Measurements from ENCODE around the gene CHID1. TPM values are rescaled to one million over a fixed set of nuclear protein-coding genes. Genes with fewer than 3 reads are reported as not detected.

Gene CHID1
- polyA plus RNA-seq, 6 donors from 2014 or later = 39.0 to 69.7 (median 47.2) TPM

- H3K36me3 Mint-ChIP-seq = peaks cover 0 to 11% of the 10 kb centered on the region in 2 donors
- H3K27me3 Mint-ChIP-seq = no peaks in the 10 kb centered on the region
- no peaks in the 10 kb centered on the region for H3K9me3 Mint-ChIP-seq
- no peak for ATAC-seq (ENCODE audit: low read depth in 2 of 2)
- H3K4me3 Mint-ChIP-seq = no peak overlapping the region
- no peak for DNase-seq
- H3K4me1 Mint-ChIP-seq = peaks cover 5 to 10% (median 5%) of the 10 kb centered on the region in 3 donors
- H3K27ac Mint-ChIP-seq = peak overlapping the region in 2 of 6 donors; percentile 36 to 57
These were observed 13.1 kb downstream of the CHID1 start for GRCh38 chr11:897253-898142.

DNA sequence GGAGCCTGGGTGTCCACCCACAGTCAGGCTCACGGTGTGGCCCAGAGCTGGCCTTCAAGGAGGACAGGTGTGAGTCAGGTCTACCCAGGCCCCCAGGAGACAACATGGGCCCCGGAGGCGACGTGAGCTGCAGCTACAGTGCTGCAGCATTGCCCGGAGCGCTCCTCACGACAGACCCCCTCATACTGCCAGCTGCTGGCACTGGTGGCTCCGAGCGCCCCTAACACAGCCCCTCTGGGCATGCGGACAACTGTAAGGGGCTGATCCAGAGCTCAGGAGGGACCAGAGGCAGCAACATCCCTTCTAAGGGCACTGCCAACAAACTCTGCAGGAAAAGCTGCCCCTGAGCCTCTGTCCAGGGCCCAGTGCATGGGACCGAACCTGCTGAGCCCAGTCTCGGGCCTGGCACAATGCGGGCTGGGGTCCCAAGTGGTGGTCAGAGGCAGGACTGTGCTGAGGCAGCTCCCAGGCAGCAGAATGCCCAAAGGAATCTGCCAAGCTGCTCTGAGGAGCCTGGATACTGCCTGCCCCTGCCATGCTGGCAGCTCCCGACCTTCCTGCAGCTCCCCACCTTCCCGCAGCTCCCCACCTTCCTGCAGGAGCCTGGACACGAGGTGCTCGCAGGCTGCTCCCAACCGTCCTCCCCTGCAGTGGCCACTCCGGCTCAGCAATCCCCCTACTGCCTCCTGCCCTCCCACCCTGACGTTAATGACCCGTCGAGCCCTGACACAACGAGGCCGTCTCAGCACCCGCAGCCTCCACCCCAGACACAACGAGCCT is 15.1 kb downstream of the CHID1 start:
- H3K9me3 Mint-ChIP-seq = no peaks in the 10 kb centered on the region

GRCh38 chr11:894575-895201 is 15.9 kb downstream of the CHID1 start:
- Mint-ChIP-seq H3K4me3 (no peak overlapping the region), H3K36me3 (no peaks in the 10 kb centered on the region), H3K4me1 (peaks cover 0 to 10% (median 0%) of the 10 kb centered on the region in 3 donors), H3K9me3 (no peaks in the 10 kb centered on the region), H3K27ac (no peak overlapping the region), H3K27me3 (no peaks in the 10 kb centered on the region)
- ATAC-seq (ENCODE audit: low read depth in 2 of 2) = no peak
- DNase-seq = no peak

More for the DNA sequence above, 15.1 kb downstream of the CHID1 start:
- no peak overlapping the region for H3K4me3 Mint-ChIP-seq
- no peaks in the 10 kb centered on the region for H3K27me3 Mint-ChIP-seq
- no peaks in the 10 kb centered on the region for H3K36me3 Mint-ChIP-seq
- peaks cover 0 to 10% (median 0%) of the 10 kb centered on the region in 3 donors for H3K4me1 Mint-ChIP-seq
- H3K27ac Mint-ChIP-seq = no peak overlapping the region
- ATAC-seq (ENCODE audit: low read depth in 2 of 2) = no peak
- DNase-seq = no peak

DNA sequence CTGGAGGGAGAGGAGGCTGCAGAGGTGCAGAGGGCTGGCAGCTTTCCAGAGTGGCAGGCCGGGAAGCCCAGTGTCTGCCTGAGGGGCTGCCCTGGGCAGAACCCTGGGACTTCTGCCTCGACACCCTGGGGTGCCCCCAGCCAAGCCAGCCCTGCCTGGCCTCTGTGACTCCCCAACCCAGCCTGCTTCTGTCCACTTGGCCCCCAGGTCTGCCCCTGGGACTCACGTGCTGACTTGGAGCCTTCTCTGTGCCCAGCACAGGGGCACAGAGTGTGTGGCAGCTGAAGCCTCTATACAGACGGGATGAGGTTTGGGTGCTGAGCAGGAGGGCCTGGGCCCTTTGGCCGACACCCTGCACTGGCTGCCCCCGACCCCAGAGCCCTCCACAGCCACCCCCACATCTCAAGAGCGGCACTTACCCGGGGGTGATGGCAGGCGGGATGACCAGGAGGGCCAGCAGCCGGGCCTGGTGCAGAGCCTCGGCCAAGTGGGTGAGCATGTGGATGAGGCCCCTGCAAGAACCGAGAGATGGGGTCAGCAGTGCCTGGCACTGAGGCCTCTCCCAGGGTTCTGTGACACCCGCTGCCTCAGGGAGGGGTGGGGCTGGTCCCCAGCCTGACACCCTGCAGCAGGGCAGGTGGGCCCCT is 17.5 kb downstream of the CHID1 start:
- no peak overlapping the region for H3K4me3 Mint-ChIP-seq
- H3K27me3 Mint-ChIP-seq = no peaks in the 10 kb centered on the region
- ATAC-seq (ENCODE audit: low read depth in 2 of 2) (no peak), DNase-seq (no peak)
- peaks cover 0 to 10% (median 4%) of the 10 kb centered on the region in 3 donors for H3K4me1 Mint-ChIP-seq
- H3K36me3 Mint-ChIP-seq = no peaks in the 10 kb centered on the region
- no peak overlapping the region for H3K27ac Mint-ChIP-seq
- H3K9me3 Mint-ChIP-seq = no peaks in the 10 kb centered on the region

DNA sequence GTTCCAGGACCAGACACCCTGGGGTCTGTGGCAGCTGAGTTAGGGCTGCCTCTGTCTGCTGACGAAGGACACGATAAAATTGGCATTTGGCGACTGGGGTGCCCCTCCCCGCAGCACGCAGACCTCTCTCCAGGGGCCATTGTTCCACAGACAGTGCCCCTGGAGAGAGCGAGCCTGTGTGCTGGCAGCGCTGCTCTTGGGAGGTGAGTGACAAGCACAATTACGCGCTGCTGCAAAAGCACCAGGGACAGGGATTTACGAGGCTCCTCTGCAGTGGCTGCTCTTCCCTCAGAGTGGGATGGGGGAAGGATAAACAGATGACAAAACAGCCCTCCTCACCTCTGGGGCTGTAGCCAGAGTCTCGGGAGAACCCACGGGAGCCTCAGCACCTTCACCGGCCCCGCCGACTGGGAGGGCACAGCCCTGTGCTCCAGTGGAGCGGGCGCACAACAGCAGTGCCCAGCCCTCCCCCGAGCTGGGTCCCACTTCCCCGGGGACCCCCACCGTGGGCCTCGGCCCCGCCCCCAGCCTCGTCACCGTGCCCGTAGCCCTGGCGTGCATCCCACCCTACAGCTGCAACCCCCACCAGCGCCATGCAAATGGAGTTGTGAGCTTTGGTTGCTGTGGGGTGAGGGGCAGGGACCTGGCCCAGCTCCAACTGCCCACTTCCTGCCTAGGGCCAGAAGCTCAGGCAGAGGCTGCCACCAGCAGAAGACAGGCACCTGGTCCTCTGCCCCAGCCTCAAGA is 19.6 kb downstream of the CHID1 start:
- Mint-ChIP-seq H3K4me3 (no peak overlapping the region), H3K27me3 (no peaks in the 10 kb centered on the region), H3K27ac (no peak overlapping the region), H3K36me3 (peaks cover 0 to 9% of the 10 kb centered on the region in 2 donors), H3K4me1 (peaks cover 0 to 14% (median 8%) of the 10 kb centered on the region in 3 donors), H3K9me3 (no peaks in the 10 kb centered on the region)
- DNase-seq (no peak), ATAC-seq (ENCODE audit: low read depth in 2 of 2) (no peak)

- Mint-ChIP-seq H3K4me3 (no peak overlapping the region), H3K27ac (no peak overlapping the region), H3K9me3 (no peaks in the 10 kb centered on the region), H3K36me3 (peaks cover 0 to 9% of the 10 kb centered on the region in 2 donors), H3K4me1 (peaks cover 0 to 12% (median 8%) of the 10 kb centered on the region in 3 donors), H3K27me3 (no peaks in the 10 kb centered on the region)
- DNase-seq (no peak), ATAC-seq (ENCODE audit: low read depth in 2 of 2) (no peak)
These were observed 20.7 kb downstream of the CHID1 start for GRCh38 chr11:889687-890475.

- DNase-seq (no peak), ATAC-seq (ENCODE audit: low read depth in 2 of 2) (no peak)
- peak overlapping the region in 1 of 6 donors; percentile 63 for H3K27ac Mint-ChIP-seq
- H3K36me3 Mint-ChIP-seq = peaks cover 0 to 9% of the 10 kb centered on the region in 2 donors
- no peak overlapping the region for H3K4me3 Mint-ChIP-seq
- no peaks in the 10 kb centered on the region for H3K9me3 Mint-ChIP-seq
- peaks cover 0 to 12% (median 8%) of the 10 kb centered on the region in 3 donors for H3K4me1 Mint-ChIP-seq
- H3K27me3 Mint-ChIP-seq = no peaks in the 10 kb centered on the region
These were observed 21.4 kb downstream of the CHID1 start for GRCh38 chr11:889257-889656.

DNA sequence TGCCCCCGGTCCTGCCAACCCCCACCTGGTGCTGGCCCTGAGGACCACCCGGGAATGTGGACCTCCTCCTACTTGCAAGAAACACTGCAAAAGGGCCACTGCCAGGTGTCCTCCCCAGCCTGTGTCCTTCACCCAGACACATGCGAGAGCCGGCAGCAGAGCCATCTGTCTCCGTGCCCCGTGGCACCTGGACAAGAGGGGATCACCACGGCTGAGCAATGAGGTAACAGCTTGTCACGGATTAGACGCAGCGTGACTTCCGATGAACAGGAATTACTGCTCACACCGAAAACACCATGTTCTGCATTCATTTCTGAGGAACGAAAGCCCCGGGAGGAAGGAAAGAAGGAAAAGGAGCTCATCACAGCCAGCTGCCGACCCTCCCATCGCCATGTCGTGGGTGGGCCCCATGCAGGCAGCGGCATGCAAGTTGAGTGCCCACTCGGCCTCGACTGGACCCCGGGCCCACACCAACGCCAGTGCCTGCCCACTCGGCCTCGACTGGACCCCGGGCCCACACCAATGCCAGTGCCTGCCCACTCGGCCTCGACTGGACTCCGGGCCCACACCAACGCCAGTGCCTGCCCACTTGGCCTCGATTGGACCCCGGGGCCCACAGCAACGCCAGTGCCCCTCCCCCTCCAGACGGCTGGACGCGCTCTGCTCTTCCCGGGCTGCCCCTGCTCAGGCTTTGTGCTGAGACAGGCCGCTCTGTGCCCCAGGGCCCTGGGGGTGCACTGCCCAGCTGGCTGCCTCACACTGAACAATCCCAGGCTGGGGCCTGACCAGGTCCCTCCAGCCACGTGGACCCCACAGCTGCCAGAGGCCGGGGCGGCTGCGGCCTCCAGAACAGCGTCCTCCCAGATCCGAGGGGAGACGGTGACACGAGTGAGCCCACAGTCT is 22.0 kb downstream of the CHID1 start:
- peaks cover 0 to 9% of the 10 kb centered on the region in 2 donors for H3K36me3 Mint-ChIP-seq
- no peaks in the 10 kb centered on the region for H3K9me3 Mint-ChIP-seq
- H3K27ac Mint-ChIP-seq = no peak overlapping the region
- peaks cover 0 to 12% (median 8%) of the 10 kb centered on the region in 3 donors for H3K4me1 Mint-ChIP-seq
- no peak overlapping the region for H3K4me3 Mint-ChIP-seq
- no peak for DNase-seq
- H3K27me3 Mint-ChIP-seq = no peaks in the 10 kb centered on the region
- ATAC-seq (ENCODE audit: low read depth in 2 of 2) = no peak

DNA sequence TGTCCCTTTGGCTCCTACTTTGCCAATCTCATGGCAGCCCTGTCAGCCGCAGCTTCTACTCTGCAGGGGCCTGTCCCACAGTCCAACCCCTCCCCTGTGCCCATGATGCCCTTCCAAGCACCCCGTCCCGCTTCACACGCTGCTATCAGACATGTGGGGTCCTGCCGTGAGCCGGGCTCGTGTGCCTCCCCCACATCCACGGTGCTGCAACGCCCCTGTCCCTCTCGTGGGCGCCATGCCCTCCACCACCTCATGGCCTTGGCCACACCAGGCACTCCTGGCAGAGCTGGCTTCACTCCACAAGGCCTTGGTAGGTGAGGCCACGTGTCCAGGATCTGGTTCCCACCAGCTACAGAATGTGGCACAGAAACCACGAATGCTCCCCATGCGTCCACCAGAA is 23.0 kb downstream of the CHID1 start:
- DNase-seq = no peak
- Mint-ChIP-seq H3K4me3 (no peak overlapping the region), H3K9me3 (no peaks in the 10 kb centered on the region), H3K27ac (no peak overlapping the region), H3K27me3 (no peaks in the 10 kb centered on the region), H3K36me3 (peaks cover under 1 to 10% of the 10 kb centered on the region in 2 donors), H3K4me1 (peaks cover 0 to 8% (median 7%) of the 10 kb centered on the region in 3 donors)
- ATAC-seq (ENCODE audit: low read depth in 2 of 2) = no peak

GRCh38 chr11:886568-886967 is 24.0 kb downstream of the CHID1 start:
- H3K27ac Mint-ChIP-seq = no peak overlapping the region
- DNase-seq = no peak
- no peaks in the 10 kb centered on the region for H3K27me3 Mint-ChIP-seq
- H3K4me1 Mint-ChIP-seq = peaks cover 0 to 8% (median 7%) of the 10 kb centered on the region in 3 donors
- no peak for ATAC-seq (ENCODE audit: low read depth in 2 of 2)
- peak overlapping the region in 1 of 8 donors; percentile 37 for H3K4me3 Mint-ChIP-seq
- H3K36me3 Mint-ChIP-seq = peaks cover 6 to 16% of the 10 kb centered on the region in 2 donors
- H3K9me3 Mint-ChIP-seq = no peaks in the 10 kb centered on the region

- Mint-ChIP-seq H3K36me3 (peaks cover 6 to 16% of the 10 kb centered on the region in 2 donors), H3K27ac (no peak overlapping the region), H3K4me1 (peaks cover 0 to 8% (median 7%) of the 10 kb centered on the region in 3 donors), H3K27me3 (no peaks in the 10 kb centered on the region), H3K4me3 (no peak overlapping the region), H3K9me3 (no peaks in the 10 kb centered on the region)
- ATAC-seq (ENCODE audit: low read depth in 2 of 2) (no peak), DNase-seq (no peak)
These were observed 26.0 kb downstream of the CHID1 start for GRCh38 chr11:884578-885070.
